Measurements from ENCODE around the gene TUBGCP6.
"Not testable (repeated sequence)": the region's sequence is repeated elsewhere in the genome, so short reads cannot be mapped to it uniquely, and the experiment has no call there.

TUBGCP6 gene

DNA sequence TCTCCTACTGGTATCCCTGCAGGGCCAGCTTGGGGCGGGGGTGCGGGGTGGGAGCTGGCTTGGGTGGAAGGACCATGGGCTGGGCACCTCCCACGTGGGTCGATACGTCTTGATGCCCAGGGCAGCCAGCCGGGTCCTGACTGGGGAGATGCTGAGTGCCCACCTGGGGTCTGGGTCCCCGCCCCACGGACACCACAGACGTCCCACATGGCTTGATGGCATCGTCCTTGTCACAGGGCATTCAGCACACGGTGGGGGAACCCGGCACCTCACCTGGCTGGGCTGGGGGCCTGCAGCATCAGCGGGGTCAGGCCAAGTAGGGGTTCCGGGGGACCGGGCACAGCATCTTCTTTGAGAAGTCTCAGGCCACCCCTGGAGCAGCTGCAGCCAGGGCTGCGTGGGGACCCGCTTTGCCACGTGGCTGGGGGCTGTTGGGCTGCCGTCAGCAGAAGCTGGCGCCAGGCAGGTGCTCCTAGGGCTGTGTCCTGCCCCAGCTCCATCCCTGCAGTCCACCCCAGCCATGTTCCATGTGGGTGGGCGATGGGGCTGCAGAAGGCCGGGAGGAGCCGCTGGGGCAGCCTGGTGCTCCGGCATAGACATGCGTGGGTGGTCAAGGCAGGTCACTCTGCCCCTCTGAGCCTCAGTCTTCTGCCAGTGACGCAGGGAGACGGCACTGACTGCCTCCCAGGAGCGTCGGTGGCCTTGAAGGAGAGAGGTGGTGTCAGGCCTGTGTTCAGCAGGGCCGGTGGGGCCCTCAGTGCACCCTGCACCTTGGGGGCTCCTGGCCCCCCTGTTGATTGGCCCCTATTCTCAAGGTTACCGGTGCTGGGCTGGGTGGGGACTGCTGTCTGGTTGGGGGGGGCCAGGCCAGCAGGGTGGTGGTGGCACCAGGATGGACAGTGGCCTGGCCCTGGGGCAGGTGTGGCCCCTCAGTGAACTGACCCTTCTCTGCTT lies 35.6 kb downstream of the TUBGCP6 start:
- Histone ChIP-seq H3K27ac (no peak overlapping the region), H3K4me3 (ENCODE audit: low read depth, low read length) (no peak overlapping the region), H3K9me3 (ENCODE audit: severe bottlenecking) (no peaks in the 10 kb centered on the region), H3K36me3 (peaks cover 46% of the 10 kb centered on the region), H3K27me3 (ENCODE audit: insufficient read depth, low read depth, severe bottlenecking) (no peaks in the 10 kb centered on the region)
- TF ChIP-seq CTCF (IDR thresholded peaks at IDR 0.05; ENCODE audit: low read depth, low read length): no peak
- no peak for DNase-seq

DNA sequence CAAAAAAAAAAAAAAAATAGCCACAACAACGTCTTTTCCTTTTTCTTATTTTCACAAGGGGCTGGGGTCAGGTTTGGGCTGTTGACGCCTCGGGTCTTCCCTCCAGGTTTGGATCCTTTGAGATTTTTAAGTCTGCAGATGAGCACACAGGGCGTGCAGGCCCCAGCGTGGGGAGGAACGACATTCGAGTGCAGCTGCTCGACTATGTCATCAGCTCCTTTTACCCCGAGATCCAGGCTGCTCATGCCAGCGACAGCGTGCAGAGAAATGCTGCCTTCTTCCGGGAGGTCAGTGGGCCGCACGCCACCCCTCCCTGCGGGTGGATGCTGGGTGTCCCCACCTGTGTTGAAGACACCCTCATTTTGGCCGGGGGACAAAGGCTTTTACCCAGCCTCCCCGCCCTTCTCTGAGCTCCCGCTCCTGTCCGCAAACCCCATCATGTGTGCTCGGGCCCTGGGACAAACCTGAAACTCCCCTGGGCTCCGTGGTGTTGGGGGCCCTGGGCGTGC lies 36.3 kb downstream of the TUBGCP6 start:
- H3K9me3 ChIP-seq (ENCODE audit: severe bottlenecking): no peaks in the 10 kb centered on the region
- TF ChIP-seq CTCF (IDR thresholded peaks at IDR 0.05; ENCODE audit: low read depth, low read length): no peak
- H3K36me3 ChIP-seq: peaks cover 44% of the 10 kb centered on the region
- H3K27me3 ChIP-seq (ENCODE audit: insufficient read depth, low read depth, severe bottlenecking): no peaks in the 10 kb centered on the region
- H3K27ac ChIP-seq: no peak overlapping the region
- DNase-seq: no peak
- no peak overlapping the region for H3K4me3 ChIP-seq (ENCODE audit: low read depth, low read length)

- Histone ChIP-seq H3K36me3 (peaks cover 46% of the 10 kb centered on the region), H3K9me3 (ENCODE audit: severe bottlenecking) (no peaks in the 10 kb centered on the region), H3K27ac (no peak overlapping the region), H3K27me3 (ENCODE audit: insufficient read depth, low read depth, severe bottlenecking) (no peaks in the 10 kb centered on the region), H3K4me3 (ENCODE audit: low read depth, low read length) (no peak overlapping the region)
- DNase-seq: no peak
- no peak for TF ChIP-seq CTCF (IDR thresholded peaks at IDR 0.05; ENCODE audit: low read depth, low read length)
Measured at GRCh38 chr22:50207383-50208140, 37.3 kb downstream of the TUBGCP6 start.

DNA sequence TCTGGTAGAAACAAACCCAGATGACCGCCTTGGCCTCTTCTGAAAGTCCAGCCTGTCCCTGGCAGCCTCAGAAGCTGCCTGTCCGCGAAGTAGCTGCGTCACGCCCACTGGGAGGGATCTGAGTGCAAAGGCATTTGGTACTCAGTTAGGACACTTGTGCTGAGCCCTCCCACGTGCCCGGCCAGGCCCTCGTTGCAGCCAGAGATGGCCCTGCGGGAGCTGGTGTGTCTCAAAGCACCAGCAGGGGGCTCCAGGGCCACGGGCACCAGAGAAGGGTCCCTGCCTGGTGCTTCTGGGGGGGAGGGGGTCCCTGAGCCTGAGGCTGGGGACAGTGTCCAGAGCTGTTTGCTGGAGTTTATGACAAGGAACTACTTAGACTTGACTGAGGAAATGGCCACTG lies 38.2 kb downstream of the TUBGCP6 start:
- no peaks in the 10 kb centered on the region for H3K9me3 ChIP-seq (ENCODE audit: severe bottlenecking)
- no peaks in the 10 kb centered on the region for H3K27me3 ChIP-seq (ENCODE audit: insufficient read depth, low read depth, severe bottlenecking)
- no peak overlapping the region for H3K27ac ChIP-seq
- peak; percentile 72 for DNase-seq
- H3K36me3 ChIP-seq: peaks cover 43% of the 10 kb centered on the region
- no peak overlapping the region for H3K4me3 ChIP-seq (ENCODE audit: low read depth, low read length)
- peak; percentile 75 for TF ChIP-seq CTCF (IDR thresholded peaks at IDR 0.05; ENCODE audit: low read depth, low read length)

DNA sequence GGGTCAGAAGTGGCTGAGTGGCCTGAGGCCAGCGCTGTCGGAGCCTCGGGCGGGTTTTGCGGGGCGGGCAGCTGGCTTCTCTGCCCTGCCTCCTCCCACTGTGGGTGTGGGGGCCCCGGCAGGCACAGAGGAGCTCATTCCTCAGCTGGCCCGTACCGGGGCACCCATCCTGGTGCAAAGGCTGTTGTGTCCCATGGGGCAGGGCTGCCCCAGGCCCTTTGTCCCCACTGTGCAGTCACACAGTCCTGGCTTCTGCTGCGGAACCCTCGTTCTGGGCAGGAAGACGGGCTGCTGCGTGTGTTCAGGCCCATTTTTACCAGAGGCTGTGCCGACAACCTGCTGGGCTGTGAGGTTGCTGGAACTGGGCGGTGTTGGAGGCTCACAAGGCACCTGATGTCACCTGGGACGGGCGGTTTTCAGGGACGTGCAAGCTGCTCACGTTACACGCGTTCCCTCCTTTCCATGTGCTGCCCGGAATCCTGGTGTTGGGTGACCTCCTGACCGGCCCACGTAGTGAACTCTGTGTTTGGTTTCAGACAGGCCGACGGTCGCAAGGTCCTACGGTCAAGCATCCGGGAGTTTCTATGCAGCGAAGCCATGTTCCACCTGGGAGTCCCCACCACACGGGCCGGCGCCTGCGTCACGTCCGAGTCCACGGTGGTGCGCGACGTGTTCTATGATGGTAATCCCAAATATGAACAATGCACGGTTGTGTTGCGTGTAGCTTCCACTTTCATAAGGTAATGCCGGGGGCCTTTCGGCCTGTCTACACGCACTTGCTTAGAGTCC lies 38.8 kb downstream of the TUBGCP6 start:
- Histone ChIP-seq H3K27ac (no peak overlapping the region), H3K27me3 (ENCODE audit: insufficient read depth, low read depth, severe bottlenecking) (no peaks in the 10 kb centered on the region), H3K4me3 (ENCODE audit: low read depth, low read length) (no peak overlapping the region), H3K9me3 (ENCODE audit: severe bottlenecking) (no peaks in the 10 kb centered on the region), H3K36me3 (peaks cover 37% of the 10 kb centered on the region)
- no peak for TF ChIP-seq CTCF (IDR thresholded peaks at IDR 0.05; ENCODE audit: low read depth, low read length)
- DNase-seq: no peak

DNA sequence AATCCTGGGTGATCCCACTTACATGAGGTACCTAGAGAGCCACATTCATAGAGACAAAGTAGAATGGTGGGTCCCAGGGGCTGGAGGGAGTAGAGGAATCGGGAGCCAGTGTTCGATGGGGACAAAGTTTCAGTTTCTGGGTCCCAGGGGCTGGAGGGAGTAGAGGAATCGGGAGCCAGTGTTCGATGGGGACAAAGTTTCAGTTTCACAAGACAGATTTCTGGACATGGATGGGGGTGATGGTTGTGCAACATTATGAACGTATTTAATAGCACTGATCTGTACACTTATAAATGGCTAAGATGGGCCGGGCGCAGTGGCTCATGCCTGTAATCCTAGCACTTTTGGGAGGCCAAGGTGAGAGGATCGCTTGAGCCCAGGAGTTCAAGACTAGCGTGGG lies 39.8 kb downstream of the TUBGCP6 start:
- peaks cover 31% of the 10 kb centered on the region for H3K36me3 ChIP-seq
- not testable (repeated sequence) for H3K27ac ChIP-seq; H3K27me3 ChIP-seq (ENCODE audit: insufficient read depth, low read depth, severe bottlenecking); DNase-seq; H3K4me3 ChIP-seq (ENCODE audit: low read depth, low read length); H3K9me3 ChIP-seq (ENCODE audit: severe bottlenecking)

Measured in WERI-Rb-1 (cell line).